OCI-LY1 (cell line): Measurements from ENCODE around the gene CDKN1C.

Experiments used
- EZH2 ChIP-seq: fragments of 200-600 bp; sonication (generic), shearing (Covaris generic); IDR thresholded peaks from 2 replicates; pipeline ENCODE4 v1.8.0; 2017; ENCODE audit warnings: borderline replicate concordance, mixed run types, mild to moderate bottlenecking, antibody characterized with exemption, low read length, moderate library complexity, mixed read lengths
- TF ChIP-seq, protein P1 (sequence below): fragments of 200-600 bp; sonication (generic), shearing (Covaris generic); IDR thresholded peaks from 2 replicates; pipeline ENCODE4 v1.5.1; 2017; ENCODE audit warnings: mild to moderate bottlenecking, antibody characterized with exemption, low read length, moderate library complexity, mixed read lengths

DNA sequence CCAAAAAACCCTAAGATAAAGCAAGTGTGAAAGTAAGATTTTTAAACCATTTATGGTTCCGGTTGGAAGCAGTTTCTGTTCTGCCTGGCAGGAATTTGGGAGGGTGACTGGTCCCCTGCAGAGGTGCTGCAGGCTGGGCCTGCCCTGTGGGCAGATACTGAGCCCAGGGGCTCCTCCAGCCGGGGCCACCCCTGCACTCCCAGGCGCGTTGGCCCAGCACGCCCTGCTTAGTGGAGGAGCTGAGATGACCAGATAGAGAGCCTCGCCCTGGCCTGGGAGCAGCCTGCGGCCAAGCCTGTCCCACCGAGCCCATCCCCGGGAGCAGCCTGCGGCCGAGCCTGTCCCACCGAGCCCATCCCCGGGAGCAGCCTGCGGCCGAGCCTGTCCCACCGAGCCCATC is 35.7 kb upstream of the CDKN1C start:
- TF ChIP-seq, protein P1, sequence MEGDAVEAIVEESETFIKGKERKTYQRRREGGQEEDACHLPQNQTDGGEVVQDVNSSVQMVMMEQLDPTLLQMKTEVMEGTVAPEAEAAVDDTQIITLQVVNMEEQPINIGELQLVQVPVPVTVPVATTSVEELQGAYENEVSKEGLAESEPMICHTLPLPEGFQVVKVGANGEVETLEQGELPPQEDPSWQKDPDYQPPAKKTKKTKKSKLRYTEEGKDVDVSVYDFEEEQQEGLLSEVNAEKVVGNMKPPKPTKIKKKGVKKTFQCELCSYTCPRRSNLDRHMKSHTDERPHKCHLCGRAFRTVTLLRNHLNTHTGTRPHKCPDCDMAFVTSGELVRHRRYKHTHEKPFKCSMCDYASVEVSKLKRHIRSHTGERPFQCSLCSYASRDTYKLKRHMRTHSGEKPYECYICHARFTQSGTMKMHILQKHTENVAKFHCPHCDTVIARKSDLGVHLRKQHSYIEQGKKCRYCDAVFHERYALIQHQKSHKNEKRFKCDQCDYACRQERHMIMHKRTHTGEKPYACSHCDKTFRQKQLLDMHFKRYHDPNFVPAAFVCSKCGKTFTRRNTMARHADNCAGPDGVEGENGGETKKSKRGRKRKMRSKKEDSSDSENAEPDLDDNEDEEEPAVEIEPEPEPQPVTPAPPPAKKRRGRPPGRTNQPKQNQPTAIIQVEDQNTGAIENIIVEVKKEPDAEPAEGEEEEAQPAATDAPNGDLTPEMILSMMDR = no peak
- TF ChIP-seq EZH2 = no peak
